ENCODE data around the gene TNNT3. TPM values are rescaled to one million over a fixed set of nuclear protein-coding genes. Genes with fewer than 3 reads are reported as not detected.

TNNT3 gene
- total RNA-seq, 4 donors from 2014 or later: 3.2 to 60.6 (median 29.3) TPM; not detected in 1

DNA sequence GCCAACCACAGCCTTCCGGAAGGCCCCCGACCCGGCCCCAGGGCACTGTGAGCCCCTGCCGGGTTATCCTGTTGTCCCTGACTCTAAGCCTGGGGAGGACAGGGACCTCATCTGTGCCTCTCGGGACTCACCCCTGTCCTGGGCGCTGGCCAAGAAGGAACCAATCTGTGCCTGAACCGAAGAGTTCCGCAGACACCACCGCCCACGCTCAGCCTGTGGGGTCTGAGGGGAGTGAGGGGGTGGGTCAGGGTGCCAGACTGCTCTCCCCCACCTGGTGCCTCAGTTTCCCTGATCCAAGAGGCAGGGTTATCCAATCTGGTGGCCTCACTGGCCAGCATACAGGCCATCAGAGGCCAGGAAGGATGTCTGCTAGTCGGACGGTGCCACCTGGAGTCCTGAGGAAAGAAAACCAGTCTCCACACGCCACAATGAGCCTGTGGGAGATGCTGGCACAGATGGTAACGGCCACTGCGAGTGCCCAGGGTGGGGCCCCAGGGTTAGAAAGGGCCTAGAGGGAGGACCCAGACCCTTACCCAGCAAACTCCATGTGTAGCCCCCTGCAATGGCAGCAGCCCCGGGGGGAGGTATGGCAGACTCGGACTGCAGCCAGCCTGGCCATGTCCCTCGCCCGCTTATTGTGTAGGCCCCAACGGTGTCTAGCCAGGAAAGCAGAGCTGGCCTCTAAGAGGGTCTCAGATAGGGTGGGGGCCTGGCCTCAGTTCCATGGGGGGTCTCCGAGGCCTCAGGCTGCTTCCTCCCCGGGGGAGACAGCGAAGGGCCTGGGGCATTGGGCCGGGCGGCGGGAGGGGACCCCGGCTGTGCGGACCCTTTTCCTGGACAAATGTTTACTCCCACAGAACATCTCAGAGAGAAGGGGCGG, 827 bp upstream of the TNNT3 start:
- H3K27me3 ChIP-seq: no peaks in the 10 kb centered on the region
- no peaks in the 10 kb centered on the region for H3K36me3 ChIP-seq
- no peaks in the 10 kb centered on the region for H3K4me1 ChIP-seq
- intact Hi-C loops (cut with DNase I; ENCODE audit: low total_unique reads): no loop called here
- TF ChIP-seq, protein P1, sequence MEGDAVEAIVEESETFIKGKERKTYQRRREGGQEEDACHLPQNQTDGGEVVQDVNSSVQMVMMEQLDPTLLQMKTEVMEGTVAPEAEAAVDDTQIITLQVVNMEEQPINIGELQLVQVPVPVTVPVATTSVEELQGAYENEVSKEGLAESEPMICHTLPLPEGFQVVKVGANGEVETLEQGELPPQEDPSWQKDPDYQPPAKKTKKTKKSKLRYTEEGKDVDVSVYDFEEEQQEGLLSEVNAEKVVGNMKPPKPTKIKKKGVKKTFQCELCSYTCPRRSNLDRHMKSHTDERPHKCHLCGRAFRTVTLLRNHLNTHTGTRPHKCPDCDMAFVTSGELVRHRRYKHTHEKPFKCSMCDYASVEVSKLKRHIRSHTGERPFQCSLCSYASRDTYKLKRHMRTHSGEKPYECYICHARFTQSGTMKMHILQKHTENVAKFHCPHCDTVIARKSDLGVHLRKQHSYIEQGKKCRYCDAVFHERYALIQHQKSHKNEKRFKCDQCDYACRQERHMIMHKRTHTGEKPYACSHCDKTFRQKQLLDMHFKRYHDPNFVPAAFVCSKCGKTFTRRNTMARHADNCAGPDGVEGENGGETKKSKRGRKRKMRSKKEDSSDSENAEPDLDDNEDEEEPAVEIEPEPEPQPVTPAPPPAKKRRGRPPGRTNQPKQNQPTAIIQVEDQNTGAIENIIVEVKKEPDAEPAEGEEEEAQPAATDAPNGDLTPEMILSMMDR (IDR thresholded peaks at IDR 0.05): no peak
- TF ChIP-seq POLR2A (IDR thresholded peaks at IDR 0.05): no peak
- no peak overlapping the region for H3K4me3 ChIP-seq
- peak overlapping the region in 1 of 2 donors; percentile 84 for H3K27ac ChIP-seq
- peak in 1 of 2 donors; percentile 35 for DNase-seq
- H3K9me3 ChIP-seq: no peaks in the 10 kb centered on the region

DNA sequence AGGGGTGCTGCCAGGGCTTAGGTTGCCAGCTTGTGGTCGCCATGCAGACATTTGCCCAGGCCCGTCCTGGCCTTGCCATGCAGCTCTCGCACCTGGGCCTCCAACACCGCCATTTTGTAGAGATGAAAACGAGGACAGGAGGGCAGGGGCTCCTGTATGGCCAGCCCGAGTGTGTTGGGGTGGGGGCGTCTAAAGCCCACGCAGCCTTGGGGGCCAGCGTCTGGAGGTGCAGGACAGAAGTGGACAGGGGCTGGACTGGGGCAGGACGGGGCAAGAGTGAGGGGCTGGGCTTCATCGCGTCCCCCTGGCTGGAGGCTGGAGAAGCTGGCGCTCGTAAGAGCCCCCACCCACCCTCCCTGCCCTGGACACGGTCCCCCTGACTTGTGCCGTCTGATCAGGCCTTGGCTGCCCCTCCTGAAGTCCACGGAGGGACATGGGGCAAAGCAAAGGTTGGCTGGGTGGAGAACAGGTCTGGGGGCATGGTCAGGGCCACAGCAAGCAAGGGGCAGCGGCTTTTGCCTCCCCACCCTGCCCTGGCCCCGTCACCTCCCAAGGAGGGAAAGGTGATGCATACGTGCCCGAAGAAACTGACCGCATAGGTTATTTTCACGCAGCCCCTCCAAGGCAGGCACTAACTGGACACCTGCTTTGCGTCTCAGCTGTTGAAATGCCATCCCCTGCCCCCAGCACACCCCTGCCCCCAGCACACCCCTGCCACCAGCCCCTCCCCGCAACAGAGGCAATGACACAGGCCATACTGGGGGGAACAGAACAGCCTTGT, 815 bp downstream of the TNNT3 start:
- H3K9me3 ChIP-seq: no peaks in the 10 kb centered on the region
- DNase-seq: no peak
- H3K27ac ChIP-seq: peak overlapping the region; percentile 83 to 84
- H3K4me1 ChIP-seq: no peaks in the 10 kb centered on the region
- TF ChIP-seq, protein P1 (IDR thresholded peaks at IDR 0.05): no peak
- TF ChIP-seq POLR2A (IDR thresholded peaks at IDR 0.05): no peak
- no peaks in the 10 kb centered on the region for H3K36me3 ChIP-seq
- H3K27me3 ChIP-seq: no peaks in the 10 kb centered on the region
- intact Hi-C loops (cut with DNase I; ENCODE audit: low total_unique reads): no loop called here
- no peak overlapping the region for H3K4me3 ChIP-seq

DNA sequence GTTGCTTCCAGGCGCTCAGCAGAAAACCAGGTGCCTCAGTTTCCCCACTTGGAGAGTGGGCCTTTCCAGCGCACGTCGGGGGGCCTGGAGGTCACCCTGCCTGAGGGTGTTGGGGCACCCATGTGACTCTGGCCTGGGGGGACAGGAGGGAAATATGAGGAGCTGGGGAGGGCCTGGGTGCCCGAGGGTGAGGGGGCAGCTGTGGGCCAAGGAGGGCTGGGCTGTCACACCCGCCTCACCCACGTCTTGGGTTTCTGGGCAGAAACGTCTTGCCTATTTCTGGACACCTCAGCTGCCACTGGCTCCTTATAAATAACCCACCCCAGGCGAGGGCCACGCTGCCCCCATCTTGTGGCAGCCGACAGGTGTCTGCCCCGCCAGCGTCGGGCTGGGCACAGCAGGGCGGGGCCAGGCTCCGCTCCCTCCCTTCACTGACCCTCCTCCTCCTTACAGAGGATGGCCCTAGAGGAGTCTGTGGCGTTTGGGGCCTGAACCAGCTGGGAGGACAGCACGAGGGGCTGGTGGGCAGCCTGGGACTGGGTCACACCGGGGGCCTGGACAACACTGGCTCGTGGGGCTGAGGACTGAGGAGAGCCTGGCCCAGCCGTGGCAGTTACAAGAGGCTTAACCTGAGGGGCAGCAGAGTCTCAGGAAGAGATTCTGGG, 1.5 kb downstream of the TNNT3 start:
- TF ChIP-seq, protein P1 (IDR thresholded peaks at IDR 0.05): no peak
- no peak for TF ChIP-seq POLR2A (IDR thresholded peaks at IDR 0.05)
- no peaks in the 10 kb centered on the region for H3K9me3 ChIP-seq
- H3K4me3 ChIP-seq: no peak overlapping the region
- peak overlapping the region; percentile 83 to 84 for H3K27ac ChIP-seq
- H3K36me3 ChIP-seq: no peaks in the 10 kb centered on the region
- peak in 1 of 2 donors; percentile 32 for DNase-seq
- intact Hi-C loops (cut with DNase I; ENCODE audit: low total_unique reads): no loop called here
- H3K4me1 ChIP-seq: no peaks in the 10 kb centered on the region
- no peaks in the 10 kb centered on the region for H3K27me3 ChIP-seq

DNA sequence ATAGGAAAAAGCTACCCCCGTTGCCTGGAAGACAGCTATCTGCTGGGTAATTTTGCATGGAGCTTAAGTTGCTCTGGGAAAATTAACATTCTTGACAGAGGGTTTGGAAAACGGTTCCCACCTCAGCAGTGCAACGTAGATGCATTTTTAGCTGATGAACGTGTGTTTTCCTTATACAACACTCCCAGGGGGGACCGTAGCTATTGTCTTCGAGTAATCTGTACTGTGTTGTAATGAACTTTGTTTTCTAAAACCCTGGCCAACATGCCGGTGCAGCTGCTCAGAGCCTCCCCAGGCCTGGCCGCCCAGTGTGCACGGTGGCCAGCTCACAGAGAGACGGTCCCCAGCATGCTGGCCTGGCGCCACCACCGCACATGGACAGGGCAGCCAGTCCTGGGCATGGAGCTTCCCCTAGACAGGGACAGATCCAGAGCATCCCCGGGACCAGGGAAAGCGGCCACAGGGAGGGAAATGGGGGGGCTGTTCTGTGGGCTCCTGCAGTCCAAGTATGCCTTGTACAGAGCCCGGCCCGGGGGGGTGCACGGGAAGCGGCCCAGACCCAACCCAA, 2.2 kb downstream of the TNNT3 start:
- peak overlapping the region; percentile 83 to 84 for H3K27ac ChIP-seq
- intact Hi-C loops (cut with DNase I; ENCODE audit: low total_unique reads): no loop called here

More for the DNA sequence above, 2.2 kb downstream of the TNNT3 start:
- Histone ChIP-seq H3K4me3 (no peak overlapping the region), H3K9me3 (no peaks in the 10 kb centered on the region), H3K36me3 (no peaks in the 10 kb centered on the region), H3K4me1 (no peaks in the 10 kb centered on the region), H3K27me3 (no peaks in the 10 kb centered on the region)
- DNase-seq: peak; percentile 64 to 73
- no peak for TF ChIP-seq POLR2A (IDR thresholded peaks at IDR 0.05)
- TF ChIP-seq, protein P1 (IDR thresholded peaks at IDR 0.05): no peak

All from uterus (tissue), 4 donors.